K562 (cell line): ENCODE data around the gene GLE1. TPM values are rescaled to one million over a fixed set of nuclear protein-coding genes. Genes with fewer than 3 reads are reported as not detected.

Source experiments
- ATAC-seq: fragments of 200-7000 bp; cut with Tn5 transposase; 3 replicates; pipeline ENCODE4 v1.9.1; 2020; ENCODE audit warnings: moderate library complexity
- BruUV-seq: library from RNA; stranded (reverse); fragments of 400-500 nt; replicated peaks from 2 replicates; lab custom pipeline; 2021; lab: Mats Ljungman, UMichigan
- CTCF ChIA-PET: fragments of 300-600 bp; formaldehyde crosslinking; extraction: SDS; loops from one replicate; lab custom pipeline; 2021; ENCODE audit warnings: low intra/inter-chr PET ratio; lab: Yijun Ruan, JAX
- POLR2A ChIA-PET: fragments of 300-600, 350-650 bp; sonication (Branson Sonifier 250); formaldehyde crosslinking; extraction: SDS; loops from one replicate; lab custom pipeline; 2021; ENCODE audit warnings: antibody characterized with exemption, inconsistent platforms; lab: Yijun Ruan, JAX
- DNase-seq, 4 experiments: peaks; one replicate each; pipeline versions ENCODE4 v3.0.0 to v3.0.0-alpha.2; 2011 to 2018; ENCODE audit warnings: low spot score in 3 of 4, mixed read lengths in 3 of 4; ENCODE audit errors: extremely low read depth in 1 of 4
- FAIRE-seq: peaks from 2 replicates; lab custom pipeline; 2011; peaks lifted over from hg19 to GRCh38; lab: Jason Lieb, UNC
- H2AFZ ChIP-seq: 2 replicates; pipeline ENCODE4 v1.6.0; 2011; ENCODE audit warnings: low read depth, low read length, control low read depth, inconsistent platforms
- H3K27ac ChIP-seq: fragments of 200-600 bp; 3 replicates; pipeline ENCODE4 v1.8.0; 2011; ENCODE audit warnings: low read depth, mild to moderate bottlenecking, control low read depth, inconsistent platforms, low read length, moderate library complexity, mixed read lengths; ENCODE audit errors: extremely low read depth
- H3K27me3 ChIP-seq, 2 experiments: fragments of 300-600 bp in 1 of 2; 2 replicates in 1 of 2; 3 replicates in 1 of 2; pipeline versions ENCODE4 v1.6.0 to v1.8.0; 2011; ENCODE audit warnings: inconsistent platforms in 2 of 2, low read length in 2 of 2, mild to moderate bottlenecking in 1 of 2, mixed read lengths in 1 of 2, moderate library complexity in 1 of 2; ENCODE audit not compliant: control insufficient read depth in 2 of 2, insufficient read depth in 2 of 2
- H3K36me3 ChIP-seq: fragments of 300-600 bp; 3 replicates; pipeline ENCODE4 v1.8.0; 2011; ENCODE audit warnings: mild to moderate bottlenecking, low read length, inconsistent platforms; ENCODE audit not compliant: control insufficient read depth, insufficient read depth
- H3K4me1 ChIP-seq, 2 experiments: fragments of 200-600 bp in 1 of 2; replicated peaks in 1 of 2; 2 replicates in 1 of 2; 3 replicates in 1 of 2; pipeline versions ENCODE4 v1.5.1 to v1.8.0; 2011; ENCODE audit warnings: inconsistent platforms in 2 of 2, low read length in 2 of 2, mild to moderate bottlenecking in 1 of 2, mixed read lengths in 1 of 2, moderate library complexity in 1 of 2; ENCODE audit not compliant: control insufficient read depth in 2 of 2, insufficient read depth in 2 of 2
- H3K4me2 ChIP-seq: 2 replicates; pipeline ENCODE4 v1.6.1; 2011; ENCODE audit warnings: low read length, control low read depth, inconsistent platforms, mixed read lengths; ENCODE audit not compliant: insufficient read depth
- H3K4me3 ChIP-seq: fragments of 200-600 bp; sonication (generic), shearing (Covaris generic); 2 replicates; pipeline ENCODE4 v1.5.1; 2016; ENCODE audit warnings: control low read depth, inconsistent platforms
- H3K79me2 ChIP-seq: fragments of 200-600 bp; 3 replicates; pipeline ENCODE4 v1.8.0; 2011; ENCODE audit warnings: low read length, inconsistent platforms; ENCODE audit not compliant: control insufficient read depth, insufficient read depth
- H3K9ac ChIP-seq, 2 experiments: 2 replicates each; pipeline versions ENCODE4 v1.6.0 to v1.6.1; 2011; ENCODE audit warnings: low read depth in 2 of 2, low read length in 2 of 2, control low read depth in 1 of 2, inconsistent platforms in 1 of 2, mild to moderate bottlenecking in 1 of 2, mixed read lengths in 1 of 2; ENCODE audit not compliant: insufficient read depth in 1 of 2
- H3K9me1 ChIP-seq: one replicate; pipeline ENCODE4 v1.6.0; 2011; ENCODE audit warnings: inconsistent platforms, mild to moderate bottlenecking, low read length, moderate library complexity; ENCODE audit not compliant: control insufficient read depth, insufficient read depth
- H3K9me3 ChIP-seq: replicated peaks from 2 replicates; pipeline ENCODE4 v1.5.1; 2011; ENCODE audit warnings: low read depth, low read length, inconsistent platforms; ENCODE audit not compliant: control insufficient read depth, insufficient read depth
- H4K20me1 ChIP-seq: replicated peaks from 2 replicates; pipeline ENCODE4 v1.6.1; 2011; ENCODE audit warnings: low read length, inconsistent platforms, mixed read lengths; ENCODE audit not compliant: control insufficient read depth, insufficient read depth
- ADNP ChIP-seq: fragments of 200-800 bp; sonication (Bioruptor generic); IDR thresholded peaks from 2 replicates; pipeline ENCODE4 v1.6.1; 2016; ENCODE audit warnings: missing genetic modification characterization, missing compliant biosample characterization
- E2F3 ChIP-seq: fragments of 250-450 bp; sonication (Bioruptor Pico); IDR thresholded peaks from 2 replicates; pipeline ENCODE4 v1.4.0; 2020; ENCODE audit warnings: mild to moderate bottlenecking
- EHMT2 ChIP-seq: fragments of 450-650 bp; IDR thresholded peaks from 2 replicates; pipeline ENCODE4 v1.6.1; 2018; ENCODE audit warnings: antibody characterized with exemption
- ERF ChIP-seq: fragments of 450-650 bp; formaldehyde crosslinking; IDR thresholded peaks from 2 replicates; pipeline ENCODE4 v1.4.0; 2020; ENCODE audit warnings: mild to moderate bottlenecking, mixed read lengths
- FIP1L1 ChIP-seq: fragments of 200-400 bp; formaldehyde crosslinking; IDR thresholded peaks from 2 replicates; pipeline ENCODE4 v1.6.1; 2018; ENCODE audit warnings: mild to moderate bottlenecking, low read depth, low read length; ENCODE audit not compliant: poor library complexity, severe bottlenecking
- KDM5B ChIP-seq: fragments of 200-600 bp; sonication (generic); IDR thresholded peaks from 2 replicates; pipeline ENCODE4 v1.6.1; 2012; ENCODE audit warnings: low read depth, mild to moderate bottlenecking, moderate library complexity, low read length, control low read depth, inconsistent platforms; ENCODE audit not compliant: insufficient replicate concordance
- MEIS2 ChIP-seq: fragments of 450-650 bp; IDR thresholded peaks from 2 replicates; pipeline ENCODE4 v1.6.1; 2014; ENCODE audit warnings: mild to moderate bottlenecking; ENCODE audit not compliant: partially characterized antibody
- PHB2 ChIP-seq: fragments of 450-650 bp; IDR thresholded peaks from 2 replicates; pipeline ENCODE4 v1.6.1; 2017; ENCODE audit warnings: low read depth
- ZBTB8A ChIP-seq: fragments of 450-650 bp; IDR thresholded peaks from 2 replicates; pipeline ENCODE4 v1.6.1; 2018; ENCODE audit warnings: mild to moderate bottlenecking, moderate library complexity; ENCODE audit not compliant: partially characterized antibody
- ZNF316 ChIP-seq: fragments of 450-650 bp; IDR thresholded peaks from 2 replicates; pipeline ENCODE4 v1.6.1; 2016
- ZNF589 ChIP-seq: fragments of 200-800 bp; sonication (Bioruptor generic); IDR thresholded peaks from 2 replicates; pipeline ENCODE4 v1.6.1; 2016; ENCODE audit warnings: low read depth, missing genetic modification characterization, missing compliant biosample characterization
- ZNF766 ChIP-seq: fragments of 200-800 bp; sonication (Bioruptor generic); conservative IDR thresholded peaks from 2 replicates; pipeline ENCODE4 v1.6.1; 2016; ENCODE audit warnings: missing genetic modification characterization, missing compliant biosample characterization
- WGBS: fragments of 100-300 bp; shearing (Covaris generic); methylation state at CpG from one replicate; pipeline ENCODE4 v1.1.6; 2016; ENCODE audit warnings: low coverage, mixed read lengths; ENCODE audit not compliant: insufficient coverage; ENCODE audit errors: missing lambda C conversion rate; 5-methylcytosine and 5-hydroxymethylcytosine counted together
- in situ Hi-C: fragments of 300-500 bp; cut with MboI; formaldehyde crosslinking; loops from 4 replicates; pipeline ENCODE4 v1.15.0; 2018; ENCODE audit warnings: inconsistent platforms, mixed read lengths
- intact Hi-C: fragments of 100-400 bp; cut with micrococcal nuclease; formaldehyde crosslinking; loops from 2 replicates; pipeline ENCODE4 v1.14.2; 2022
- polyA plus RNA-seq, 8 experiments: library from polyadenylated mRNA; depleted of rRNA in 4 of 8; stranded (reverse) in 5 of 8; unstranded in 3 of 8; fragments of >200 nt; fragmentation: Nextera tagmentation in 2 of 8; fragmentation: Illumina TruSeq in 1 of 8; extraction: Ambion mirVana in 2 of 8; extraction: Trizol in 1 of 8; gene quantifications; 2 replicates each; pipeline versions ENCODE4 v1.2.1 to v1.2.3, GENCODE V29; 2011 to 2014; ENCODE audit warnings: inconsistent platforms in 1 of 8, missing spikeins in 1 of 8
- total RNA-seq, 7 experiments: library from RNA; depleted of rRNA in 6 of 7; stranded (reverse); fragments of >200 nt in 6 of 7; fragmentation: Illumina TruSeq in 2 of 7; extraction: Trizol in 2 of 7; gene quantifications; 2 replicates each; pipeline versions ENCODE4 v1.2.1 to v1.2.3, GENCODE V29; 2011 to 2021; ENCODE audit warnings: low replicate concordance in 1 of 7
- TF ChIP-seq, protein P1 (sequence below), 2 experiments: IDR thresholded peaks in 1 of 2; conservative IDR thresholded peaks in 1 of 2; 2 replicates each; pipeline ENCODE4 v1.6.1; 2016; ENCODE audit warnings: low read depth in 2 of 2, mild to moderate bottlenecking in 1 of 2, missing compliant biosample characterization in 1 of 2, missing genetic modification characterization in 1 of 2, moderate library complexity in 1 of 2
- TF ChIP-seq, protein P2 (sequence below): fragments of 250-450 bp; sonication (Bioruptor Pico); IDR thresholded peaks from 2 replicates; pipeline ENCODE4 v1.5.0; 2021; ENCODE audit warnings: mild to moderate bottlenecking, moderate library complexity
- TF ChIP-seq, protein P3 (sequence below): fragments of 450-650 bp; IDR thresholded peaks from one replicate; pipeline ENCODE4 v1.6.1; 2018; ENCODE audit warnings: mild to moderate bottlenecking, moderate library complexity; ENCODE audit not compliant: partially characterized antibody

GLE1 gene
- total and polyA plus RNA-seq, 9 of the 15 experiments (the other 6 are each of a cell fraction or from before 2014, with no cell fraction given) = 15.9 to 44.8 (median 37.6) TPM

DNA sequence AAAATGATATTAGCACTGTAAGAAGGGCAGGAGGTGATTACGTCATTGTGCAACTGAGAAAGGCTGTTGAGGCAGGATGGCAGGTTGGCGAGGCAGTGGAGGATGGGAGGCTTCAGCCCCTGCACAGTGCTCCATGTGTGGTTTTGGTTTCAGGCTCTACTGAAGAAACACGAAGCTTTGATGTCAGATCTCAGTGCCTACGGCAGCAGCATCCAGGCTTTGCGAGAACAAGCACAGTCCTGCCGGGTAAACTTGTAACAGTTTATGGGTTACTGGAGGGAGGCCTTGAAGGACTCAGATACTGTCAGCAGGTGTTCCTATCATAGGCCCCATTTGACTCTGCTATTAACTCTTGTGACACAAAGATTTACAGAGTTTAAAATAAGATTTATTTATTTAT lies 82.9 kb downstream of the GLE1 start:
- Histone ChIP-seq H3K27ac (no peak overlapping the region), H4K20me1 (no peaks in the 10 kb centered on the region), H2AFZ (no peak overlapping the region), H3K4me1 (peaks cover 0 to 4% of the 10 kb centered on the region in 2 experiments; a peak in 1 of 5 replicates)
- POLR2A ChIA-PET = interaction anchor here (0.6 to 1.3 kb wide), 2 partner anchors 22 to 35 kb away, joined by 3 read pairs; no protein-coding TSS in a partner anchor
- FAIRE-seq = no peak
- TF ChIP-seq ZNF589 (CRISPR knock-in tag) = no peak
- peak; percentile 40 for TF ChIP-seq MEIS2
- TF ChIP-seq, protein P1, sequence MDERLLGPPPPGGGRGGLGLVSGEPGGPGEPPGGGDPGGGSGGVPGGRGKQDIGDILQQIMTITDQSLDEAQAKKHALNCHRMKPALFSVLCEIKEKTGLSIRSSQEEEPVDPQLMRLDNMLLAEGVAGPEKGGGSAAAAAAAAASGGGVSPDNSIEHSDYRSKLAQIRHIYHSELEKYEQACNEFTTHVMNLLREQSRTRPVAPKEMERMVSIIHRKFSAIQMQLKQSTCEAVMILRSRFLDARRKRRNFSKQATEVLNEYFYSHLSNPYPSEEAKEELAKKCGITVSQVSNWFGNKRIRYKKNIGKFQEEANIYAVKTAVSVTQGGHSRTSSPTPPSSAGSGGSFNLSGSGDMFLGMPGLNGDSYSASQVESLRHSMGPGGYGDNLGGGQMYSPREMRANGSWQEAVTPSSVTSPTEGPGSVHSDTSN (CRISPR knock-in tag; IDR thresholded peaks at IDR 0.05; ENCODE audit: low read depth) = no peak
- TF ChIP-seq, protein P1 (tag; conservative IDR thresholded peaks at IDR 0.05; ENCODE audit: low read depth) = 0 out of 2 replicates have a peak, but pooled peaks have one; percentile 26
- no peak for TF ChIP-seq ZNF766
- no peak for TF ChIP-seq KDM5B
- no peak for TF ChIP-seq ZBTB8A
- TF ChIP-seq, protein P2, sequence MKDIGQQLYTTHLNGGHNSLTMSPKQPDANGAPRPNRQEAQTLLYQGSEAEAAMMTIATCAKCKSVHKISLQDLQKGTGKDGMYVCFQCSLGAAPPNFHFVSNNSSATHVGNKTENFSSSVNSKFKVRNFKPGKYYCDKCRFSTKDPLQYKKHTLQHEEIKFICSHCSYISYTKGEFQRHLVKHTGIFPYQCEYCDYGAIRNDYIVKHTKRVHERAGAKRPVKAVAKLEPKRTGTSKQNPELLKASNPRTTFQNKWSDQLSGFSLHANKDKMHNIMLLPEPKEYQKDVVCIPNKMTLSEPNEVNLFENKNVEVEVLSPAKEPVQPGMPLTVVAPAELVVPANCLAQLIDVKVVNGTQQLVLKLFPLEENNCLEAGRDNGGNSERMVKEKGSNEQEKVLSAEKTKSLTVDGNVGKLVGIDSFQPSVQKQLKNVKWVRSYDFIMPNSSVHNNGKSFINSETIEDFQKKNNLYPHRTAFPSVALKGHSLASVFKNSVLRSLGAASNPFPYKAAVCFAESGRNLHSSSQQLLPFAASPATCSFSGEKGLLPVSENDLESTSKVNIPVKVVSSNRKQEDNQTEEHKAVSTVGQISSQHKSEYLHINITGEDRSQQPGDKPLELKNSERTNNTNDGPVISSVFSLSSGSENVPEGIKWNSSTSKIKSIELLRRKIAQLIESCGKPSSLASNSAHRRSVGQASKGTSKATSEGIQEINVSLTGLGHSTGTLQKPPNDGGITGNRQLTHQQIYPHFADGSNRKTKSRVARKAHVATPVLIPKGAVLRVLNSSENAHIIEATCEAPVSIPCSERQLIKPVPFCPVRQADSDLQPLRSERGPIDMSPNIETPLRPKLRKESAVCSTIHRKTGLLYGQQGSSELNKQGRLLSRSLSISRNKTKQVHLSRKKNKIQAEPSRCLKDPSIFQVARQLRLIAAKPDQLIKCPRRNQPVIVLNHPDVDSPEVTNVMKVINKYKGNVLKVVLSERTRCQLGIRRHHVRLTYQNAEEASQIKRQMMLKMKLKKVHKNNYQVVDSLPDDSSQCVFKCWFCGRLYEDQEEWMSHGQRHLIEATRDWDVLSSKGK (CRISPR knock-in tag) = no peak
- TF ChIP-seq PHB2 = no peak
- no peak for TF ChIP-seq ERF (CRISPR knock-in tag)
- no peak for TF ChIP-seq FIP1L1
- no peak for TF ChIP-seq ADNP (tag)
- TF ChIP-seq EHMT2 = no peak
- no peak for TF ChIP-seq ZNF316
- TF ChIP-seq, protein P3, sequence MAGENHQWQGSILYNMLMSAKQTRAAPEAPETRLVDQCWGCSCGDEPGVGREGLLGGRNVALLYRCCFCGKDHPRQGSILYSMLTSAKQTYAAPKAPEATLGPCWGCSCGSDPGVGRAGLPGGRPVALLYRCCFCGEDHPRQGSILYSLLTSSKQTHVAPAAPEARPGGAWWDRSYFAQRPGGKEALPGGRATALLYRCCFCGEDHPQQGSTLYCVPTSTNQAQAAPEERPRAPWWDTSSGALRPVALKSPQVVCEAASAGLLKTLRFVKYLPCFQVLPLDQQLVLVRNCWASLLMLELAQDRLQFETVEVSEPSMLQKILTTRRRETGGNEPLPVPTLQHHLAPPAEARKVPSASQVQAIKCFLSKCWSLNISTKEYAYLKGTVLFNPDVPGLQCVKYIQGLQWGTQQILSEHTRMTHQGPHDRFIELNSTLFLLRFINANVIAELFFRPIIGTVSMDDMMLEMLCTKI = no peak
- no peak for TF ChIP-seq E2F3 (CRISPR knock-in tag)
- TF ChIP-seq, all 486 proteins: peak for 2
- CTCF ChIA-PET = no interaction called here
- intact Hi-C loops (no loop called here), in situ Hi-C loops (no loop called here)
- H3K9me1 ChIP-seq = no peaks in the 10 kb centered on the region
- peak; percentile 33; the same call in 2 of the 3 replicates for ATAC-seq
- no peaks in the 10 kb centered on the region for H3K79me2 ChIP-seq
- no peak overlapping the region for H3K4me3 ChIP-seq
- DNase-seq = no peak
- H3K4me2 ChIP-seq = no peak overlapping the region
- no TSS peak for BruUV-seq
- H3K36me3 ChIP-seq = no peaks in the 10 kb centered on the region
- no peaks in the 10 kb centered on the region for H3K27me3 ChIP-seq
- no peak overlapping the region for H3K9ac ChIP-seq
- no peaks in the 10 kb centered on the region for H3K9me3 ChIP-seq
- 50% methylated on average over 6 of the region's 6 CpGs for WGBS
